Activated naive CD4-positive, alpha-beta T cell (primary cell): ENCODE data around the gene TRAPPC5.

Source experiments
- DNase-seq, 4 experiments: peaks; one replicate each; lab custom pipeline; 2025; lab: John Stamatoyannopoulos, UW

The TRAPPC5 gene

GRCh38 chr19:7645656-7646425 lies 34.8 kb upstream of the TRAPPC5 start:
- no peak for DNase-seq

GRCh38 chr19:7646426-7646700 lies 34.3 kb upstream of the TRAPPC5 start:
- DNase-seq: no peak

GRCh38 chr19:7647156-7647555 lies 33.5 kb upstream of the TRAPPC5 start:
- no peak for DNase-seq

GRCh38 chr19:7648265-7649014 lies 32.2 kb upstream of the TRAPPC5 start:
- no peak for DNase-seq

GRCh38 chr19:7650148-7650547 lies 30.5 kb upstream of the TRAPPC5 start:
- DNase-seq: no peak

GRCh38 chr19:7652061-7652641 lies 28.5 kb upstream of the TRAPPC5 start:
- peak; percentile 67 to 89 (median 82) for DNase-seq

GRCh38 chr19:7654401-7654800 lies 26.2 kb upstream of the TRAPPC5 start:
- no peak for DNase-seq

GRCh38 chr19:7655581-7655980 lies 25.1 kb upstream of the TRAPPC5 start:
- DNase-seq: no peak

GRCh38 chr19:7657131-7657751 lies 23.4 kb upstream of the TRAPPC5 start:
- DNase-seq: no peak

- DNase-seq: no peak
Measured at GRCh38 chr19:7658219-7658686, 22.4 kb upstream of the TRAPPC5 start.

- DNase-seq: no peak
Measured at GRCh38 chr19:7661744-7662538, 18.7 kb upstream of the TRAPPC5 start.

- no peak for DNase-seq
Measured at GRCh38 chr19:7662657-7663056, 18.0 kb upstream of the TRAPPC5 start.

- no peak for DNase-seq
Measured at GRCh38 chr19:7663706-7664105, 16.9 kb upstream of the TRAPPC5 start.

GRCh38 chr19:7665076-7665475 lies 15.6 kb upstream of the TRAPPC5 start:
- DNase-seq: no peak

- no peak for DNase-seq
Measured at GRCh38 chr19:7668842-7669241, 11.8 kb upstream of the TRAPPC5 start, which contains the start of gene RETN. RETN (plus strand) TSS chr19:7669049; CDS start chr19:7669327, 278 bp downstream.

GRCh38 chr19:7669641-7670040 lies 11.0 kb upstream of the TRAPPC5 start:
- DNase-seq: no peak

- DNase-seq: peak in 1 of 4 experiments; percentile 13
Measured at GRCh38 chr19:7670150-7670783, 10.4 kb upstream of the TRAPPC5 start.

- DNase-seq: no peak
Measured at GRCh38 chr19:7670790-7671189, 9.8 kb upstream of the TRAPPC5 start.

- no peak for DNase-seq
Measured at GRCh38 chr19:7672522-7672921, 8.1 kb upstream of the TRAPPC5 start.

- DNase-seq: no peak
Measured at GRCh38 chr19:7674010-7675005, 6.3 kb upstream of the TRAPPC5 start.
